CD4-positive, CD25-positive, alpha-beta regulatory T cell (primary cell): ENCODE data around the gene WDR70. TPM values are rescaled to one million over a fixed set of nuclear protein-coding genes. Genes with fewer than 3 reads are reported as not detected.

Source experiments
- ATAC-seq, 2 donors: fragments of 150-1000 bp; cut with Tn5 transposase; one replicate each; pipeline ENCODE4 v1.10.0; 2021; ENCODE audit warnings: low read depth in 2 of 2, moderate number of reproducible peaks in 2 of 2, moderate library complexity in 1 of 2
- DNase-seq, 3 donors: peaks; one replicate each; pipeline versions ENCODE4 v3.0.0 to v3.0.0-alpha.2; 2012 to 2022; ENCODE audit warnings: mixed read lengths in 1 of 3
- H3K27ac ChIP-seq: one replicate; pipeline ENCODE4 v1.7.0; 2013; ENCODE audit warnings: mild to moderate bottlenecking, low read length; ENCODE audit not compliant: insufficient read depth, poor library complexity, severe bottlenecking
- H3K27me3 ChIP-seq: one replicate; pipeline ENCODE4 v1.7.0; 2013; ENCODE audit warnings: low read length; ENCODE audit not compliant: control insufficient read depth, insufficient read depth
- H3K36me3 ChIP-seq: one replicate; pipeline ENCODE4 v1.7.0; 2013; ENCODE audit warnings: mild to moderate bottlenecking, low read length, moderate library complexity; ENCODE audit not compliant: control insufficient read depth, insufficient read depth
- H3K4me1 ChIP-seq: 2 replicates; pipeline ENCODE4 v1.7.0; 2013; ENCODE audit warnings: mild to moderate bottlenecking, low read length; ENCODE audit not compliant: insufficient read depth, control insufficient read depth, poor library complexity, severe bottlenecking
- H3K4me3 ChIP-seq: one replicate; pipeline ENCODE4 v1.7.0; 2013; ENCODE audit warnings: low read depth, mild to moderate bottlenecking, low read length, moderate library complexity
- H3K9me3 ChIP-seq, 2 experiments: 1 replicate in 1 of 2; 2 replicates in 1 of 2; pipeline ENCODE4 v1.7.0; 2013; ENCODE audit warnings: low read length in 2 of 2, mild to moderate bottlenecking in 1 of 2, moderate library complexity in 1 of 2; ENCODE audit not compliant: control insufficient read depth in 2 of 2
- H3K27ac Mint-ChIP-seq, 3 donors: one replicate each; pipeline ENCODE4 v1.8.0; 2020 to 2022; ENCODE audit warnings: mild to moderate bottlenecking in 3 of 3, mixed read lengths in 3 of 3, moderate library complexity in 2 of 3
- H3K27me3 Mint-ChIP-seq: one replicate; pipeline ENCODE4 v1.8.0; 2022; ENCODE audit warnings: mild to moderate bottlenecking, mixed read lengths
- H3K36me3 Mint-ChIP-seq: one replicate; pipeline ENCODE4 v1.8.0; 2020; ENCODE audit warnings: mixed read lengths
- H3K4me1 Mint-ChIP-seq, 4 donors: one replicate each; pipeline ENCODE4 v1.8.0; 2020 to 2022; ENCODE audit warnings: mixed read lengths in 4 of 4, mild to moderate bottlenecking in 1 of 4
- H3K4me3 Mint-ChIP-seq, 4 donors: one replicate each; pipeline ENCODE4 v1.8.0; 2020 to 2022; ENCODE audit warnings: mild to moderate bottlenecking in 4 of 4, mixed read lengths in 4 of 4, moderate library complexity in 3 of 4
- H3K9me3 Mint-ChIP-seq, 7 donors: one replicate each; pipeline ENCODE4 v1.8.0; 2020 to 2022; ENCODE audit warnings: mixed read lengths in 7 of 7, mild to moderate bottlenecking in 3 of 7, moderate library complexity in 2 of 7
- polyA plus RNA-seq, 4 donors: library from polyadenylated mRNA; unstranded; fragments of 300-500 nt; fragmentation: Illumina TruSeq; gene quantifications; one replicate each; pipeline ENCODE4 v1.2.3, GENCODE V29; 2021
- total RNA-seq: library from RNA; stranded (reverse); gene quantifications from one replicate; pipeline ENCODE4 v1.2.3, GENCODE V29; 2022

WDR70 gene
- total and polyA plus RNA-seq, 5 donors from 2014 or later, result 15.9 to 35.3 (median 24.9) TPM

GRCh38 chr5:37694867-37695266 lies 315.7 kb downstream of the WDR70 start:
- peaks cover 2 to 31% (median 5%) of the 10 kb centered on the region in 7 donors for H3K9me3 Mint-ChIP-seq
- Histone ChIP-seq H3K27me3 (no peaks in the 10 kb centered on the region), H3K4me3 (no peak overlapping the region), H3K4me1 (no peaks in the 10 kb centered on the region), H3K9me3 (no peaks in the 10 kb centered on the region), H3K36me3 (peaks cover 9% of the 10 kb centered on the region), H3K27ac (no peak overlapping the region)
- DNase-seq (no peak), ATAC-seq (no peak)
- no peaks in the 10 kb centered on the region for H3K4me1 Mint-ChIP-seq
- no peak overlapping the region for H3K27ac Mint-ChIP-seq
- H3K4me3 Mint-ChIP-seq, result no peak overlapping the region
- no peaks in the 10 kb centered on the region for H3K27me3 Mint-ChIP-seq
- H3K36me3 Mint-ChIP-seq, result peaks cover 36% of the 10 kb centered on the region

DNA sequence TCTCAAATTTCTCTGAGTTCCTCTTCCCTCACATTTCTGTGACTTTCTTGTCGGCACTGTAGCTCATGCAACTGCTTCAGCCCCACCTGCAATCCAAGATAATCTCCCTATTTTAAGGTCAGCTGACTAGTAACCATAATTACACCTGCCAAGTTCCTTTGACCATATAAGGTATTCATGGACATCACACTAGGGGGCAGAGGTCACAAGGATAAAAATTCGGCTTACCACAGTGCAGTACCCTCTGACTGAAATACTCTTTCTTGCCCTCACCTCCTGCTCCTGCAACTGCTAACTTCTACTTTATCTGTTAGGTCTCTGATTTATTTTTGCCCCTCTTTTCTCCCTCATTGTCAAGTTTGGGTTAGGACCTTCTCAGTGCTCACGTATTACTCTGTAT lies 316.5 kb downstream of the WDR70 start:
- H3K27ac Mint-ChIP-seq, result no peak overlapping the region
- no peak overlapping the region for H3K4me3 Mint-ChIP-seq

DNA sequence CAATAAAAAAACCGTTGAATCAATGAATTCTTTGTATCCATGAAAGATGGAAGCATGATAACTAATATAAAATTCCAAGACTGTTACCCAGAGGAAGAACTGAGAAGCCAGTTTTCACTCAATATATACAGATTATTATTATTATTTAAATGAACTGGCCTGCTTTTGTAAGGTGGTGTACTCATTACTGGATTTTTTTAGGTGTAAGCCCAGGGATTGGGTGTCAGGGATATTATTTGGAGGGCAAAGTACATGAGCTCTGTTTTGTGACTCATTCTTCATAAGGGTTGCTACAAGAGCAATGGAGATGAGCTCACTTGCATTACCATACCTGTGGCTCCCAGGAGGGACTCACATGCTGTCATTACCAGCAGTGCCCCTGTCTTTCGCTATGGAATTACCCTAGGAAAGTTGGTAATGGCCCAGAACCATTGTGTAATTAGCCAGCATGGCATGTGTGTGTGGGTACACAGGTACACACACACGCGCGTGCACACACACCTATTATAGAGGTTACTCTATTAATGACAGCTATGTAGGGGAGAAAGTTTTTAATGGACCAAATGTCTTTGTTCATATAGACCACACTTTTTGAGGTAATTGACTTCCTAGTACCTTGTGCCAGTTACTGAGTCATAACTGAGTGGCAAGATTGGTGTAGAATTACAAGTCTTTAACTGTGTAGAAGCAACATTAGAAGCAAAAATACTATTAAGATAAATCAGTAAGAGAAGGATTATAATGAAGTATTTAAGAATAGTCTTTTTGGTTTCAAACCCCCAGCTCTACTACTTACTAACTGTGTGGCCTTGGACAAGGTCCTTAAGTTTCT lies 317.3 kb downstream of the WDR70 start:
- Histone ChIP-seq H3K36me3 (peaks cover 9% of the 10 kb centered on the region), H3K4me1 (no peaks in the 10 kb centered on the region)
- H3K36me3 Mint-ChIP-seq, result peaks cover 44% of the 10 kb centered on the region

More for the DNA sequence above, 316.5 kb downstream of the WDR70 start:
- H3K27me3 Mint-ChIP-seq, result no peaks in the 10 kb centered on the region
- no peak for ATAC-seq
- no peak for DNase-seq
- no peaks in the 10 kb centered on the region for H3K4me1 Mint-ChIP-seq
- H3K27ac ChIP-seq, result no peak overlapping the region
- no peak overlapping the region for H3K4me3 ChIP-seq
- no peaks in the 10 kb centered on the region for H3K27me3 ChIP-seq
- H3K9me3 Mint-ChIP-seq, result peaks cover 0 to 26% (median 4%) of the 10 kb centered on the region in 7 donors
- no peaks in the 10 kb centered on the region for H3K9me3 ChIP-seq
- H3K36me3 Mint-ChIP-seq, result peaks cover 40% of the 10 kb centered on the region
- H3K4me1 ChIP-seq, result no peaks in the 10 kb centered on the region
- H3K36me3 ChIP-seq, result peaks cover 9% of the 10 kb centered on the region

DNA sequence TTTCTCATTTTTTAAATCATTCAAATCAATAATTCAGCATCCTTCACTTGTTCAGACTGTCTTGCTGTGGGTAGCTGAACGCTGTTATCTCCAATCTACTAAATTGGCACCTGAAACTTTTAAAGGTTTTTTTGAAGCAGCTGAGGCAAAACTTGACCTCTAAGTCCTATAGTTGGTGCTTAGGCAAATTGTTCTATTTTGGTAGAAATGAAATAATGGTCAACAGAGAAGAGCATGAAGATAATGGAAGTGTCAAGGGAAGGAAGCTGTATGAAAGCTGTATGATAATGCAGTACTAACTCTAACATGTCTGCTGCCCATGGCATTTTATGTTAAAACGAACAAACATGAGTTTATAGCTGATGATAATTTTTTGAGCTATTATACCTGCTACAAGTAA lies 322.8 kb downstream of the WDR70 start:
- H3K9me3 ChIP-seq, result no peaks in the 10 kb centered on the region
- H3K36me3 ChIP-seq, result peaks cover 17% of the 10 kb centered on the region
- peaks cover 0 to 3% (median 0%) of the 10 kb centered on the region in 4 donors for H3K4me1 Mint-ChIP-seq
- no peak overlapping the region for H3K4me3 Mint-ChIP-seq
- no peaks in the 10 kb centered on the region for H3K4me1 ChIP-seq
- H3K27ac ChIP-seq, result no peak overlapping the region
- H3K27me3 ChIP-seq, result no peaks in the 10 kb centered on the region
- H3K36me3 Mint-ChIP-seq, result peaks cover 60% of the 10 kb centered on the region
- H3K27ac Mint-ChIP-seq, result no peak overlapping the region
- no peak overlapping the region for H3K4me3 ChIP-seq
- DNase-seq (no peak), ATAC-seq (no peak)
- no peaks in the 10 kb centered on the region for H3K27me3 Mint-ChIP-seq
- peaks cover 0 to 1% (median 0%) of the 10 kb centered on the region in 7 donors for H3K9me3 Mint-ChIP-seq

More for the DNA sequence above, 317.3 kb downstream of the WDR70 start:
- ATAC-seq (no peak), DNase-seq (no peak)
- no peak overlapping the region for H3K4me3 ChIP-seq
- no peaks in the 10 kb centered on the region for H3K27me3 ChIP-seq
- H3K27ac ChIP-seq, result no peak overlapping the region
- no peak overlapping the region for H3K4me3 Mint-ChIP-seq
- no peaks in the 10 kb centered on the region for H3K27me3 Mint-ChIP-seq
- H3K27ac Mint-ChIP-seq, result no peak overlapping the region
- H3K4me1 Mint-ChIP-seq, result no peaks in the 10 kb centered on the region
- H3K9me3 ChIP-seq, result no peaks in the 10 kb centered on the region
- H3K9me3 Mint-ChIP-seq, result peaks cover 0 to 22% (median 2%) of the 10 kb centered on the region in 7 donors

DNA sequence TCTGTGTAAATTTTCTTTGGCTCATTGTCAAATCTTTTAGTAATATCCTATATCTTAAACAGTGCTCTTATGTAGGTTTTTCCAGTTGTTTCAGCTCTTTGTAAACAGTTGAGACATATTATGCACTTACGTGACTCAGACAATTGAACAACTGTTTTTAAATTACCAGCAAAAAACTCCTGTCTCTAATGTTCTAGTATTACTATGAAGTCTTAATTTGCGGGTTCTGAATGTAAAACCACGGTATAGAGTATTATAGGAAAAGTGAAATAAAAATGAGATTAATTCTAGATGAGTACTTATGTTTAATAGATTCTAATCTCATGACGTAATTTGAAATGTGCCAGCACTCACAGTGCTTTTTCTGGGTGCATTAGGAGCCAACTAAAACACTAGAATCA lies 324.7 kb downstream of the WDR70 start:
- H3K36me3 Mint-ChIP-seq, result peaks cover 49% of the 10 kb centered on the region

GRCh38 chr5:37704406-37704805 lies 325.3 kb downstream of the WDR70 start:
- Mint-ChIP-seq H3K4me3 (no peak overlapping the region), H3K4me1 (peaks cover 0 to 3% (median 0%) of the 10 kb centered on the region in 4 donors), H3K27ac (no peak overlapping the region), H3K36me3 (peaks cover 44% of the 10 kb centered on the region), H3K27me3 (no peaks in the 10 kb centered on the region), H3K9me3 (peaks cover 0 to 1% (median 0%) of the 10 kb centered on the region in 7 donors)
- no peak overlapping the region for H3K4me3 ChIP-seq
- ATAC-seq (no peak), DNase-seq (no peak)
- no peak overlapping the region for H3K27ac ChIP-seq
- H3K27me3 ChIP-seq, result no peaks in the 10 kb centered on the region
- no peaks in the 10 kb centered on the region for H3K9me3 ChIP-seq
- no peaks in the 10 kb centered on the region for H3K4me1 ChIP-seq
- peaks cover 8% of the 10 kb centered on the region for H3K36me3 ChIP-seq

More for the DNA sequence above, 324.7 kb downstream of the WDR70 start:
- Histone ChIP-seq H3K36me3 (peaks cover 10% of the 10 kb centered on the region), H3K27me3 (no peaks in the 10 kb centered on the region), H3K27ac (no peak overlapping the region), H3K4me1 (no peaks in the 10 kb centered on the region), H3K4me3 (no peak overlapping the region), H3K9me3 (no peaks in the 10 kb centered on the region)
- H3K4me3 Mint-ChIP-seq, result no peak overlapping the region
- H3K27ac Mint-ChIP-seq, result no peak overlapping the region
- H3K4me1 Mint-ChIP-seq, result peaks cover 0 to 3% (median 0%) of the 10 kb centered on the region in 4 donors
- H3K9me3 Mint-ChIP-seq, result peaks cover 0 to 1% (median 0%) of the 10 kb centered on the region in 7 donors
- no peak for DNase-seq
- ATAC-seq, result no peak
- H3K27me3 Mint-ChIP-seq, result no peaks in the 10 kb centered on the region

- H3K9me3 ChIP-seq, result no peaks in the 10 kb centered on the region
- H3K4me3 ChIP-seq, result no peak overlapping the region
- H3K9me3 Mint-ChIP-seq, result peaks cover 0 to 1% (median 0%) of the 10 kb centered on the region in 7 donors
- H3K27me3 ChIP-seq, result no peaks in the 10 kb centered on the region
- H3K36me3 ChIP-seq, result peaks cover 5% of the 10 kb centered on the region
- no peaks in the 10 kb centered on the region for H3K27me3 Mint-ChIP-seq
- DNase-seq (no peak), ATAC-seq (no peak)
- H3K27ac ChIP-seq, result no peak overlapping the region
- H3K36me3 Mint-ChIP-seq, result peaks cover 43% of the 10 kb centered on the region
- H3K4me1 ChIP-seq, result no peaks in the 10 kb centered on the region
- no peaks in the 10 kb centered on the region for H3K4me1 Mint-ChIP-seq
- no peak overlapping the region for H3K4me3 Mint-ChIP-seq
- H3K27ac Mint-ChIP-seq, result no peak overlapping the region
Measured at GRCh38 chr5:37709020-37709419, 329.9 kb downstream of the WDR70 start.

GRCh38 chr5:37710965-37711364 lies 331.8 kb downstream of the WDR70 start:
- no peak for DNase-seq
- Histone ChIP-seq H3K4me3 (no peak overlapping the region), H3K4me1 (no peaks in the 10 kb centered on the region), H3K9me3 (no peaks in the 10 kb centered on the region), H3K27ac (no peak overlapping the region), H3K36me3 (no peaks in the 10 kb centered on the region), H3K27me3 (no peaks in the 10 kb centered on the region)
- no peaks in the 10 kb centered on the region for H3K27me3 Mint-ChIP-seq
- no peak overlapping the region for H3K4me3 Mint-ChIP-seq
- peaks cover 0 to 1% (median 0%) of the 10 kb centered on the region in 7 donors for H3K9me3 Mint-ChIP-seq
- no peak for ATAC-seq
- H3K36me3 Mint-ChIP-seq, result peaks cover 32% of the 10 kb centered on the region
- no peak overlapping the region for H3K27ac Mint-ChIP-seq
- no peaks in the 10 kb centered on the region for H3K4me1 Mint-ChIP-seq
